ENCODE results near the gene IL5RA.

The IL5RA gene

DNA sequence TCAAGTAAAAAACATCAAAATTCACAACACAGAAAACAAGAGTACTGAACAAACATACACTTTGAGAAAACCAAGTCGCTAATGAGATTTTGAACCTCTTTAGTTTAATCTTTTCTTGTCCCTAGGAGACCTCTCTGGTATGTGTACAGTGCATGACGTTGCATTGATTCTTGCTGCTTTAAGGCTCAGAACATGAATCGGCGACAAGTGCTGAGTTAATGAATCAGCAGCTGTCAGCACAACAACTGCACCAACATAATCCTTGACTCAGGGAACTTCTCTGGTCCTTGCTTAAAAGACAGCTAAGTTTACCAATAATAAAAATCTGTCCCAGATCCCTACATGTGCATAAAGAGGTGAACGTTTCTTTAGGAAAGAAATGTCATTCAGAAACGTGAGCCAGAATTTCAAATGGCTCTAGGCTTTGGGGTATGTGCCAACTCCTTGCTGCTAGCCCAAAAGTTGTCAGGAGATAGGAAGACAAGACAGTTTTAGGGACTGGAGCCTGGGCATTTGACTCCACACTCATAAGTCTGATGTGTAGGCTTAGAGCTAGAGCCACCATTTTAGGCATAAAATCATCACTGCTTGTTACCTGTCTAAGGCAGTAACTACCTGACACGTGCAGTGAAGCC lies 86.9 kb downstream of the IL5RA start:
- no peak for TF ChIP-seq CTCF (conservative IDR thresholded peaks at IDR 0.05; ENCODE audit: low read depth, low read length)

GRCh38 chr3:3020209-3020608 lies 90.0 kb downstream of the IL5RA start:
- DNase-seq (ENCODE audit: low read depth) = no peak
- no peak overlapping the region for H3K4me3 ChIP-seq (ENCODE audit: low read depth, low read length)
- no peak for TF ChIP-seq CTCF (conservative IDR thresholded peaks at IDR 0.05; ENCODE audit: low read depth, low read length)

More for the DNA sequence above, 86.9 kb downstream of the IL5RA start:
- H3K4me3 ChIP-seq (ENCODE audit: low read depth, low read length) = no peak overlapping the region
- DNase-seq (ENCODE audit: low read depth) = no peak

All from choroid plexus epithelial cell (primary cell).